PC-3 (cell line): ENCODE measurements around the gene NOXA1. TPM values are rescaled to one million over a fixed set of nuclear protein-coding genes. Genes with fewer than 3 reads are reported as not detected.

Experiments
- ATAC-seq: fragments of 200-7000 bp; cut with Tn5 transposase; 2 replicates; pipeline ENCODE4 v1.9.1; 2020; ENCODE audit warnings: mild to moderate bottlenecking, moderate library complexity
- BruUV-seq: library from RNA; stranded (reverse); fragments of 400-500 nt; replicated peaks from 2 replicates; lab custom pipeline; 2021; lab: Mats Ljungman, UMichigan
- CTCF ChIA-PET: fragments of 300-600 bp; sonication (Branson Sonifier 250); formaldehyde crosslinking; loops from one replicate; lab custom pipeline; 2022; ENCODE audit warnings: antibody characterized with exemption; lab: Charles Lee
- POLR2A ChIA-PET: fragments of 300-600 bp; sonication (Branson Sonifier 250); formaldehyde crosslinking; loops from one replicate; lab custom pipeline; 2022; ENCODE audit warnings: antibody characterized with exemption; ENCODE audit not compliant: unreplicated experiment; lab: Charles Lee
- DNase-seq: peaks from one replicate; pipeline ENCODE4 v3.0.0-alpha.2; 2015
- H2AFZ ChIP-seq: fragments of 300-600 bp; sonication (generic); 2 replicates; pipeline ENCODE4 v1.6.0; 2016; ENCODE audit warnings: antibody characterized with exemption, low read length
- H3F3A ChIP-seq: fragments of 300-600 bp; sonication (generic); one replicate; pipeline ENCODE4 v1.6.0; 2017; ENCODE audit warnings: antibody characterized with exemption, low read length, control low read depth, mild to moderate bottlenecking; ENCODE audit not compliant: unreplicated experiment
- H3K27ac ChIP-seq: fragments of 300-600 bp; sonication (generic); 2 replicates; pipeline ENCODE4 v1.5.1; 2016; ENCODE audit warnings: mild to moderate bottlenecking, low read length
- H3K27me3 ChIP-seq: fragments of 300-600 bp; sonication (generic); 2 replicates; pipeline ENCODE4 v1.6.1; 2016; ENCODE audit warnings: low read length, mixed read lengths
- H3K36me3 ChIP-seq: fragments of 300-600 bp; sonication (generic); 2 replicates; pipeline ENCODE4 v1.6.1; 2016; ENCODE audit warnings: low read depth, mixed run types, low read length, mixed read lengths
- H3K4me1 ChIP-seq: fragments of 300-600 bp; sonication (generic); 2 replicates; pipeline ENCODE4 v1.5.1; 2016; ENCODE audit warnings: low read length; ENCODE audit not compliant: insufficient read depth
- H3K4me2 ChIP-seq: fragments of 300-600 bp; sonication (generic); 2 replicates; pipeline ENCODE4 v1.6.0; 2016; ENCODE audit warnings: low read length
- H3K4me3 ChIP-seq: fragments of 300-600 bp; sonication (generic); 2 replicates; pipeline ENCODE4 v1.5.1; 2016; ENCODE audit warnings: mild to moderate bottlenecking, low read length, mixed read lengths
- H3K79me2 ChIP-seq: fragments of 300-600 bp; sonication (generic); 2 replicates; pipeline ENCODE4 v1.6.1; 2017; ENCODE audit warnings: low read length, mixed read lengths
- H3K9ac ChIP-seq: fragments of 300-600 bp; sonication (generic); 2 replicates; pipeline ENCODE4 v1.6.0; 2016; ENCODE audit warnings: mild to moderate bottlenecking, low read length
- H3K9me2 ChIP-seq: fragments of 300-600 bp; sonication (generic); replicated peaks from 2 replicates; pipeline ENCODE4 v1.6.1; 2016; ENCODE audit warnings: mixed run types, low read length, mixed read lengths
- H3K9me3 ChIP-seq: fragments of 300-600 bp; sonication (generic); 2 replicates; pipeline ENCODE4 v1.6.1; 2016; ENCODE audit warnings: low read length, mixed read lengths
- H4K20me1 ChIP-seq: fragments of 300-600 bp; sonication (generic); 2 replicates; pipeline ENCODE4 v1.6.1; 2016; ENCODE audit warnings: low read length, mixed read lengths
- CTCF ChIP-seq: fragments of 300-600 bp; sonication (generic); conservative IDR thresholded peaks from 2 replicates; pipeline ENCODE4 v1.5.1; 2017; ENCODE audit warnings: antibody characterized with exemption, low read depth, mild to moderate bottlenecking, low read length
- EZH2 ChIP-seq: fragments of 300-600 bp; sonication (generic); IDR thresholded peaks from one replicate; pipeline ENCODE4 v1.6.1; 2017; ENCODE audit warnings: antibody characterized with exemption, mild to moderate bottlenecking, low read length; ENCODE audit not compliant: unreplicated experiment
- EZH2phosphoT487 ChIP-seq: fragments of 300-600 bp; sonication (generic); IDR thresholded peaks from 2 replicates; pipeline ENCODE4 v1.6.1; 2018; ENCODE audit warnings: mild to moderate bottlenecking, antibody characterized with exemption, low read length, borderline replicate concordance
- intact Hi-C: fragments of 100-400 bp; cut with micrococcal nuclease; formaldehyde crosslinking; loops from 2 replicates; pipeline ENCODE4 v1.9.0; 2023
- total RNA-seq: library from RNA; depleted of rRNA; stranded (reverse); fragments of >200 nt; gene quantifications from 2 replicates; pipeline ENCODE4 v1.2.3, GENCODE V29; 2014

Gene NOXA1
- total RNA-seq, 1 experiment from 2014 or later, result 0.51 TPM

GRCh38 chr9:137433349-137433915 lies 10.2 kb downstream of the NOXA1 start:
- no peak for ATAC-seq

GRCh38 chr9:137433916-137434431 lies 10.8 kb downstream of the NOXA1 start:
- H3K4me1 ChIP-seq, result peaks cover 12% of the 10 kb centered on the region
- H3K27ac ChIP-seq, result no peak overlapping the region
- no peak for ATAC-seq
- H3K36me3 ChIP-seq, result no peaks in the 10 kb centered on the region
- no peaks in the 10 kb centered on the region for H3K27me3 ChIP-seq
- H4K20me1 ChIP-seq, result no peaks in the 10 kb centered on the region
- H3K9ac ChIP-seq, result no peak overlapping the region
- no peaks in the 10 kb centered on the region for H3F3A ChIP-seq
- CTCF ChIA-PET, result no interaction called here
- H3K4me2 ChIP-seq, result no peak overlapping the region
- no peaks in the 10 kb centered on the region for H3K79me2 ChIP-seq
- no peak for DNase-seq
- POLR2A ChIA-PET, result no interaction called here
- H3K4me3 ChIP-seq, result no peak overlapping the region
- H2AFZ ChIP-seq, result no peak overlapping the region
- TF ChIP-seq CTCF, result no peak
- no peak for TF ChIP-seq EZH2
- no peak for TF ChIP-seq EZH2phosphoT487
- no peaks in the 10 kb centered on the region for H3K9me2 ChIP-seq
- no peaks in the 10 kb centered on the region for H3K9me3 ChIP-seq
- intact Hi-C loops, result no loop called here
- BruUV-seq, result no TSS peak

More at GRCh38 chr9:137433349-137433915, 10.2 kb downstream of the NOXA1 start:
- Histone ChIP-seq H3K9me3 (no peaks in the 10 kb centered on the region), H4K20me1 (no peaks in the 10 kb centered on the region), H3K4me3 (no peak overlapping the region), H3K9ac (no peak overlapping the region), H3F3A (no peaks in the 10 kb centered on the region), H3K79me2 (no peaks in the 10 kb centered on the region), H3K36me3 (no peaks in the 10 kb centered on the region), H3K4me2 (no peak overlapping the region), H3K27ac (no peak overlapping the region), H3K27me3 (no peaks in the 10 kb centered on the region), H2AFZ (no peak overlapping the region), H3K9me2 (no peaks in the 10 kb centered on the region), H3K4me1 (peaks cover 12% of the 10 kb centered on the region)
- no peak for DNase-seq
- CTCF ChIA-PET, result no interaction called here
- intact Hi-C loops, result no loop called here
- no TSS peak for BruUV-seq
- TF ChIP-seq CTCF, result no peak
- TF ChIP-seq EZH2, result no peak
- no peak for TF ChIP-seq EZH2phosphoT487
- POLR2A ChIA-PET, result no interaction called here
